Right atrium auricular region (tissue), 2 donors: ENCODE results near the gene DIP2B. TPM values are rescaled to one million over a fixed set of nuclear protein-coding genes. Genes with fewer than 3 reads are reported as not detected.

Experiments used
- DNase-seq: peaks from one replicate; pipeline ENCODE4 v3.0.0-alpha.2; 2019; ENCODE audit warnings: low spot score
- H3K27ac ChIP-seq, 2 donors: fragments of 200-600 bp; sonication (generic); 1 replicate in 1 of 2; 2 replicates in 1 of 2; pipeline ENCODE4 v1.5.1; 2016 to 2019
- H3K27me3 ChIP-seq, 2 donors: fragments of 200-600 bp; sonication (generic); one replicate each; pipeline versions ENCODE4 v1.5.1 to v1.6.0; 2017 to 2019
- H3K36me3 ChIP-seq: fragments of 200-600 bp; sonication (generic); one replicate; pipeline ENCODE4 v1.5.1; 2016
- H3K4me1 ChIP-seq, 2 donors: fragments of 200-600 bp; sonication (generic); one replicate each; pipeline versions ENCODE4 v1.5.1 to v1.6.0; 2017 to 2019
- H3K4me3 ChIP-seq, 2 donors: fragments of 200-600 bp; sonication (generic); 1 replicate in 1 of 2; 2 replicates in 1 of 2; pipeline ENCODE4 v1.5.1; 2017 to 2019; ENCODE audit warnings: mild to moderate bottlenecking in 1 of 2, moderate library complexity in 1 of 2
- H3K9me3 ChIP-seq, 2 donors: fragments of 200-600 bp; sonication (generic); one replicate each; pipeline ENCODE4 v1.5.1; 2019
- CTCF ChIP-seq, 2 donors: fragments of 200-600 bp; sonication (generic); IDR thresholded peaks; one replicate each; pipeline ENCODE4 v1.5.1; 2019; ENCODE audit warnings: antibody characterized with exemption in 2 of 2
- total RNA-seq, 2 donors: library from RNA; depleted of rRNA; stranded (reverse); fragments of >200 nt; gene quantifications; one replicate each; pipeline ENCODE4 v1.1.0, GENCODE V29; 2016

Gene DIP2B
- total RNA-seq, 2 donors from 2014 or later: 11.6 to 15.2 TPM

GRCh38 chr12:50640321-50640939 lies 135.6 kb downstream of the DIP2B start:
- Histone ChIP-seq H3K27me3 (no peaks in the 10 kb centered on the region), H3K9me3 (no peaks in the 10 kb centered on the region), H3K4me3 (no peak overlapping the region), H3K4me1 (peaks cover 0 to 15% of the 10 kb centered on the region in 2 donors), H3K27ac (no peak overlapping the region), H3K36me3 (no peaks in the 10 kb centered on the region)
- no peak for TF ChIP-seq CTCF (IDR thresholded peaks at IDR 0.05)
- no peak for DNase-seq

- no peaks in the 10 kb centered on the region for H3K36me3 ChIP-seq
- no peaks in the 10 kb centered on the region for H3K27me3 ChIP-seq
- no peak for DNase-seq
- no peaks in the 10 kb centered on the region for H3K9me3 ChIP-seq
- no peak overlapping the region for H3K27ac ChIP-seq
- peaks cover 0 to 10% of the 10 kb centered on the region in 2 donors for H3K4me1 ChIP-seq
- TF ChIP-seq CTCF (IDR thresholded peaks at IDR 0.05): no peak
- H3K4me3 ChIP-seq: no peak overlapping the region
These were observed 136.8 kb downstream of the DIP2B start for GRCh38 chr12:50641566-50641965.

GRCh38 chr12:50642035-50642451 lies 137.3 kb downstream of the DIP2B start:
- no peak overlapping the region for H3K27ac ChIP-seq
- H3K27me3 ChIP-seq: no peaks in the 10 kb centered on the region
- no peak for TF ChIP-seq CTCF (IDR thresholded peaks at IDR 0.05)

GRCh38 chr12:50642761-50643160 lies 138.0 kb downstream of the DIP2B start:
- H3K27me3 ChIP-seq: no peaks in the 10 kb centered on the region
- H3K4me1 ChIP-seq: peaks cover 0 to 4% of the 10 kb centered on the region in 2 donors
- no peak overlapping the region for H3K27ac ChIP-seq
- no peak for DNase-seq
- H3K36me3 ChIP-seq: no peaks in the 10 kb centered on the region
- no peak for TF ChIP-seq CTCF (IDR thresholded peaks at IDR 0.05)
- no peak overlapping the region for H3K4me3 ChIP-seq
- H3K9me3 ChIP-seq: no peaks in the 10 kb centered on the region

More at GRCh38 chr12:50642035-50642451, 137.3 kb downstream of the DIP2B start:
- no peaks in the 10 kb centered on the region for H3K9me3 ChIP-seq
- no peak for DNase-seq
- no peaks in the 10 kb centered on the region for H3K36me3 ChIP-seq
- H3K4me1 ChIP-seq: peaks cover 0 to 10% of the 10 kb centered on the region in 2 donors
- H3K4me3 ChIP-seq: no peak overlapping the region

GRCh38 chr12:50647031-50647430 lies 142.2 kb downstream of the DIP2B start:
- Histone ChIP-seq H3K36me3 (no peaks in the 10 kb centered on the region), H3K4me3 (no peak overlapping the region), H3K27ac (no peak overlapping the region), H3K4me1 (no peaks in the 10 kb centered on the region), H3K27me3 (no peaks in the 10 kb centered on the region), H3K9me3 (no peaks in the 10 kb centered on the region)
- no peak for DNase-seq
- TF ChIP-seq CTCF (IDR thresholded peaks at IDR 0.05): no peak

GRCh38 chr12:50647479-50647878 lies 142.7 kb downstream of the DIP2B start:
- DNase-seq: no peak
- TF ChIP-seq CTCF (IDR thresholded peaks at IDR 0.05): no peak

More at GRCh38 chr12:50647479-50647878, 142.7 kb downstream of the DIP2B start:
- no peaks in the 10 kb centered on the region for H3K4me1 ChIP-seq
- no peaks in the 10 kb centered on the region for H3K27me3 ChIP-seq
- no peaks in the 10 kb centered on the region for H3K36me3 ChIP-seq
- H3K27ac ChIP-seq: no peak overlapping the region
- no peak overlapping the region for H3K4me3 ChIP-seq
- no peaks in the 10 kb centered on the region for H3K9me3 ChIP-seq
